IPS DF 4.7 (cell line): Measurements from ENCODE around the gene BFSP2.
"Not testable (repeated sequence)": the region's sequence is repeated elsewhere in the genome, so short reads cannot be mapped to it uniquely, and the experiment has no call there.

Experiments
- DNase-seq: peaks from one replicate; pipeline ENCODE4 v3.0.0-alpha.2; 2013; ENCODE audit warnings: low spot score; ENCODE audit errors: extremely low read depth

Gene BFSP2

GRCh38 chr3:133455281-133455680, 55.4 kb downstream of the BFSP2 start:
- no peak for DNase-seq

DNA sequence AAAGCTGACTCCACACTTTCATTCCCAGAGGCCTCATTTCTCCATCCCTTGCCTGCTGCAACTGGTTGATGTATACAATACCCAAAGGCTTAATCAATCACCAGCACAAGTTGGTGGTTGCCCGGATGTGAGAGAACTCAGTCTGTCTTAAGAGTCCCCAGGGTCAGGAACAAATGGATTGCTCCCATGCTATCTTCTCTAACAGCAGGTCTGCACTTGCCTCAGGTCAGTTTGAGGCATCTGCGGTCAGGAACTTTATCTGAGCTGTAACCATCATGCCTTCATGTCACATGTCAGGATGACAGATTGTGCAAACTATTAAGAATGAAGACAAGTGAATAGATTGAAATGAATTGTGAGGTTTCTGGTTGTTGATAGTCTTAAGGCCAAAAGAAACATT, 56.1 kb downstream of the BFSP2 start:
- no peak for DNase-seq

DNA sequence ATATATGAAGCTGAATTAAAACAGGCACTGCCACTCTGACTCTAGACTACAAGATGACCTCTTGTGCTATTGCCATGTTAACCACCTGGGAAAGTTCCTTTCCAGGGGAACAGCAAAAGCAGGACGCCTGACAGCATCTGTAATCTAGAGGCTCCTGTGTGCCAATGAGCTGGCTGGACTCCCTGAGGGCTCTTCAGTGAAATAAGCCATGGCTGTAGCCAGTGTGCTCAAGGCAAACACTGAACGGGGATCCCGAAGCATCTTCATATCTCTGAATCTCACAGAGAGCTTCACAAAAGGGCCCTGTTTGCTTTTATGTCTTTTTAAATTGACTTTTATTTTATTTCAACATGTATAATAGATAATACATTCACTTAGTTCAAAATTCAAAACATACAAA, 57.2 kb downstream of the BFSP2 start:
- no peak for DNase-seq

DNA sequence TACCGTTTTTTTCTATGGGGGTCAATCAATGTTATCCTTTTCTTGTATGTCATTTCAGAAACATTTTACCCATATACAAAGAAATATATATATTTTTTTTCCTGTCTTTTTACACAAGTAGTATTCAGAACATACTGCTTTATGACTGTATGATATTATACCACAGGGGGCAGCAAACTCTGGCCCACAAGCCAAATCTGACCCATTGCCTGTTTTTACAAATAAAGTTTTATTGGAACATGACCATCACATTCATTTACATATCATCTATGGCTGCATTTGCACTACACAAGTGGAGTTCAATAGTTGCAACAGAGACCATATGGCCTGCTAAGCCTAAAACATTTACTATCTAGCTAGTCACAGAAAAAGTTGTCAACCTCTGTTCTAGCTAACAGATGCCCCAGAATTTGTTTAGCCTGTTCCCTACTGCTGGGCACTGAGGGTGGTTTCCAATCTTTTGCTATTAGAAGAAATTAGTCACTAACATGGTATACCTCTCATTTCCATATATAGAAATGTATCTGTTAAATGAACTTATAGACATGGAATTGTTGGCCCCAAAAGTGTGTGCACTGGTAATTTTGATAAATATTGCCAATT, 57.7 kb downstream of the BFSP2 start:
- DNase-seq: no peak

- DNase-seq: no peak
These were observed 59.5 kb downstream of the BFSP2 start for GRCh38 chr3:133459400-133459799.

GRCh38 chr3:133460809-133461208, 61.0 kb downstream of the BFSP2 start:
- DNase-seq: no peak

GRCh38 chr3:133461291-133461690, 61.4 kb downstream of the BFSP2 start:
- no peak for DNase-seq

DNA sequence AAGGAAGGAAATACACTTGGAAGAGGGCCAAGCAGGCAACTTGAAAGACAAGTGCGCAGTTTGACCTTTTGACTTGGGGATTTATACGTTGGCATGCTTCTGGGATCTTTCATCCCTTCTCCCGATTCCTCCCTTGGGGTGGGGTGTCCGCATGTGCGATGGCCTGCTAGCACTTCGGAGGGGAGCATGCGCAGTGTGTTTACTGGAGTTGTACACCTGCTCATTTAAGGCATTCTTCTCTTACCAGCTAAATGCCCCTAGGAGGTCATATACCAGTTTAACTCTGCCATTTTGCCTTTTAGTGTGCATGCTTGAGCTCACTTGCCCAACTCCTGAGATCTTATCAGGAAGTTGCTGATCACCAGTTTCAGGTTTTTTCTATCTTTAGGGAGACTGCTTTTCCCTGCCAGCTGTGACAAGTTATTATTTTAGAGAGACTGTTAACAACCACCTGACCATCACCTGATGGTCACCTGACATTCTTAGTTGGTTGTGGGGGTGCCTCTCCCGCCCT, 63.5 kb downstream of the BFSP2 start:
- no peak for DNase-seq

DNA sequence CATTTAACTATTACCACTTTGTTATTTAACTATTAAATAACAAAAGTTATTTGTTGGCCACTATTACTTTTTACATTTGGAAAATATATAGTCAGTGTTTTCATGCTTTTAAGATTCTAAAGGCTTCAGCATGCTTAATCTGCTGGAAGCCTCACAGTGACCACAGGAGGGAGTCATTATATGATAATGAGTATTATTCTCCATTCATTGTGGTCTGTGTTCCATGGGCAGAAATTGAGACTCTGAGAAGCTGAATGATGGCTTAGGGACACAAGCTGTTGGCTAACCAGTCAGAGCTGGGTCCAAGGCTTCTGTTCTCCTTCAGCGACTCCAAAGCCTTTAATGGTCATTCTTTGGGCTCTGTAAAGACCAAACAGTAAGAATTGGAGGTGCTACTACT, 64.7 kb downstream of the BFSP2 start:
- no peak for DNase-seq

GRCh38 chr3:133466531-133467386, 66.9 kb downstream of the BFSP2 start:
- DNase-seq: no peak

GRCh38 chr3:133467780-133468179, 67.9 kb downstream of the BFSP2 start:
- no peak for DNase-seq

DNA sequence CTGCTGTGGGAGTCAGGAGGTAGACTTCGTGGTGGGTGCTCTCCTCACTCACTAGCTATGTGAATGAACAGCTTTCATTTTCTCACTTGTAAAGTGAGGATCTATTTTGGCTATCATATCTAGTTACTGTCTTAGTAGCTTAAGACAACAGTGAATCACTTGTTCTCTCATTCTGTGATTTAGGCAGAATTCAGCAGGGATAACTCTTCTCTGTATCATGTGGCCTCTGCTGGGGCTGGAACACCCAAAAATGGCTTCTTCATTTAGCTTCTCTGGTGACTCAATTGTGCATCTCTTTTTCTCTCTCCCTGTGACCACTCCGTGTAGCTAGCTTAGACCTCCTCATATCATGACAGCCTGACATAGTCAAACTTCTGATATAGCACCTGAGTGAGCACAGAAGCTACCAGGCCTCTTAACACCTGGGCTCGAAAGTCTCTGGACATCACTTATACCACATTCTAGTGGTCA, 68.4 kb downstream of the BFSP2 start:
- DNase-seq: no peak

DNA sequence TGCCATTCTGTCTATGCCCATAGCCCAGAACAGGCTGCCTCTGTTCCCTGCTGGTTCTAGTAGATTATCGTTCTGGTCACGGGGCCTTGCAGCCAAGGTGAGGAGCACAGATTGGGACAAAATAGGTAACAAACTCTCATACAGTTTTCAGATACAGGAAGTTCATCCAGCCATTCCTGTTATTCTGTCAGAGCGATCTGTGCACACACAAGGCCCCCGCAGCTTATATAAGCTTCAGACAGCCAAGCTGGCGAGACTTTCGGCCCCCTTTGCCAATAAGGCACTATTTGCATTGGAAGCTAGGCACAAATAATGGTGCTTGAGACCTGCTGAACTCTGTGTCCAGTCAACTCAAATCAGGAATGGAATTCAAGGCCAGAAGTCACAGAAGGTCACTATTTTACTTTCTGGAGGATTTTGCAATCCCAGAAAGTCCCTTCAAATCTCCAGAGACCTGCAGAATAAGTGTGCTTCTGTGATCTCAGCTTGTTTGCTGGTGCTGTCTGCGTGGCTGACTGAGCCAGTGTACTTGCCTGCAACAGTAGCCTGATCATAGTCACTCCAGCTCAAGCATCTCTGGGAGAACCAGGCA, 69.4 kb downstream of the BFSP2 start:
- no peak for DNase-seq

GRCh38 chr3:133472242-133472641, 72.4 kb downstream of the BFSP2 start:
- no peak for DNase-seq

GRCh38 chr3:133472889-133473288, 73.0 kb downstream of the BFSP2 start:
- no peak for DNase-seq

DNA sequence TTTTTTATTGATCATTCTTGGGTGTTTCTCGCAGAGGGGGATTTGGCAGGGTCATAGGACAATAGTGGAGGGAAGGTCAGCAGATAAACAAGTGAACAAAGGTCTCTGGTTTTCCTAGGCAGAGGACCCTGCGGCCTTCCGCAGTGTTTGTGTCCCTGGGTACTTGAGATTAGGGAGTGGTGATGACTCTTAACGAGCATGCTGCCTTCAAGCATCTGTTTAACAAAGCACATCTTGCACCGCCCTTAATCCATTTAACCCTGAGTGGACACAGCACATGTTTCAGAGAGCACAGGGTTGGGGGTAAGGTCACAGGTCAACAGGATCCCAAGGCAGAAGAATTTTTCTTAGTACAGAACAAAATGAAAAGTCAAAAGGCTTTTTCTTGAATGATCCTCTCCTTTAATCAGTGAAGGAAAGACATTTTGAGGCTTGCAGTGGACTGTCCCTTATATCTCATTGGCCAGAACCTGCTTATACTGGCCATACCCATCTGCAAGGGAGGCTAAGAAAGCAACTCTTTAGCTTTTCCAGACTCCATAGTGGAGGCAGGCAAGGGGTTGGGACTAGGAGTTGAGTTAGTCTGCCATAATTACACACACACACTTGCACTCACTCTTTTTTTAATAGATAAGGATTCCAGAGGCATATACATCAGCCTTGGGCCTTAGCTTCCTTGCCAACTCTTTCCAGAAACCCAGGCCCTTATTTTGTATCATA, 73.8 kb downstream of the BFSP2 start:
- DNase-seq: not testable (repeated sequence)

DNA sequence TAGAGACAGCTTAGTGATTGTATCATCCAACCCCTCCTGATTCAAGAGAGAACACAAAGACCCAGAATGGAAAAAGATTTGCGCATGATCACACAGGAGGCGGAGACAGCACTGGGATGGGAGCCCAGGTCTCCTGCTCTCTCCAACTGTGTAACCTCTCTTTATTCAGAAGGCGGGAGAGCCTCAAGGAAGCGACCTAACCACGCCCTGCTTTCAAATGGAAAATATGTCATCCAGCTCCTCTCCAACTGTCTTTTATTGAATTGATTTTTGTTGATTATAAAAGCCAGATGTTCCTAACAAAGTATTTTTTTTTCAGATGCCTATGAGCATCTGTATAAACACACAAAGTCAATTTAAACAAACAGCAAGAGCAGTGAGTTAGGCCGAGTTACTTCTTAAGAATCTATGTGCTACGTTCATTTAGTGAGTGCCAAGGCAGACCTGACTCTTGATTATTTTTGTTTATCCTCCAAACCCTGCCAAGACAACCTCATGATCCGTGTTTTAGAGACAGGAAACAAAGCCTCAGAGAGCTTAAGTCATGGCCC, 74.5 kb downstream of the BFSP2 start:
- no peak for DNase-seq

- DNase-seq: no peak
These were observed 75.0 kb downstream of the BFSP2 start for GRCh38 chr3:133474817-133475216.

GRCh38 chr3:133475245-133476010, 75.6 kb downstream of the BFSP2 start:
- DNase-seq: no peak

DNA sequence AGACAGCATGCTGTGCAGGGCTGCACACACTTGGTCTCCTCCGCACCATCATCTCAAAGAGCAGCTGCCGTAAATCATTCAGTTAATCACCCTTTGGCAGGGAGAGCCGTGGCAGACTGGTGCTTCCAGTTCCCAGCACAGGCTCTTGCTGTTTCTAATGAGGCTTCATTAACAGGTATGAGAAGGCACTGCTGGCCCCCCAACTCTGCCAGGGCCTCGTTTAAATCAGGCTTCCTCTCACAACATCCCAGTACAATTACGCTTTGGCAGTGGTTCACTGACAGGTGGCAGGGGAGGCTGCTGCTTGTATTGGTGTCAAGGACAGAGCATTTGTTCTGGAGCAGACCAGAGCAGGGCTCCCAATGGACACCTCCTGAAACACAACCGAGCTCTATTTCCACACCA, 77.1 kb downstream of the BFSP2 start:
- no peak for DNase-seq

- no peak for DNase-seq
These were observed 77.6 kb downstream of the BFSP2 start for GRCh38 chr3:133477487-133477886.
